Endothelial cell of umbilical vein (primary cell): Measurements from ENCODE around the gene CAND2. TPM values are rescaled to one million over a fixed set of nuclear protein-coding genes. Genes with fewer than 3 reads are reported as not detected.

ENCODE experiments used
- BruUV-seq: library from RNA; stranded (reverse); fragments of 400-500 nt; replicated peaks from 2 replicates; lab custom pipeline; 2021; lab: Mats Ljungman, UMichigan
- CTCF ChIA-PET: fragments of 300-600, 350-600 bp; sonication (Branson Sonifier 250); formaldehyde crosslinking; loops from one replicate; lab custom pipeline; 2021; ENCODE audit warnings: antibody characterized with exemption, inconsistent platforms; lab: Charles Lee
- POLR2A ChIA-PET: fragments of 300-600, 350-600 bp; sonication (Branson Sonifier 250); formaldehyde crosslinking; loops from one replicate; lab custom pipeline; 2021; ENCODE audit warnings: antibody characterized with exemption, inconsistent platforms; lab: Charles Lee
- DNase-seq: peaks from one replicate; pipeline ENCODE4 v3.0.0-alpha.2; 2011; ENCODE audit warnings: low read depth, low spot score
- FAIRE-seq: peaks from 2 replicates; lab custom pipeline; 2011; peaks lifted over from hg19 to GRCh38; lab: Jason Lieb, UNC
- H2AFZ ChIP-seq: 2 replicates; pipeline ENCODE4 v1.6.0; 2012; ENCODE audit warnings: low read depth, low read length, control low read depth, inconsistent platforms
- H3K27ac ChIP-seq: 2 replicates; pipeline ENCODE4 v1.5.1; 2011; ENCODE audit warnings: low read depth, mild to moderate bottlenecking, control low read depth, low read length, moderate library complexity; ENCODE audit not compliant: insufficient read depth
- H3K27me3 ChIP-seq, 2 experiments: 2 replicates each; pipeline versions ENCODE4 v1.6.0 to v1.6.1; 2011; ENCODE audit warnings: low read length in 2 of 2, mixed read lengths in 1 of 2; ENCODE audit not compliant: control insufficient read depth in 2 of 2, insufficient read depth in 2 of 2
- H3K36me3 ChIP-seq, 2 experiments: 2 replicates in 1 of 2; 3 replicates in 1 of 2; pipeline ENCODE4 v1.5.1; 2011; ENCODE audit warnings: low read length in 2 of 2, mild to moderate bottlenecking in 1 of 2, moderate library complexity in 1 of 2; ENCODE audit not compliant: control insufficient read depth in 2 of 2, insufficient read depth in 2 of 2; ENCODE audit errors: extremely low read depth in 1 of 2
- H3K4me1 ChIP-seq: 3 replicates; pipeline ENCODE4 v1.5.1; 2011; ENCODE audit warnings: mild to moderate bottlenecking, low read length; ENCODE audit not compliant: control insufficient read depth, insufficient read depth; ENCODE audit errors: extremely low read depth
- H3K4me2 ChIP-seq: 2 replicates; pipeline ENCODE4 v1.6.1; 2011; ENCODE audit warnings: low read length, control low read depth, mixed read lengths; ENCODE audit not compliant: insufficient read depth
- H3K4me3 ChIP-seq, 3 experiments: fragments of 200-600 bp in 1 of 3; sonication (generic), shearing (Covaris generic) in 1 of 3; replicated peaks in 1 of 3; 2 replicates each; pipeline ENCODE4 v1.5.1; 2011 to 2016; ENCODE audit warnings: control low read depth in 3 of 3, low read length in 3 of 3, mild to moderate bottlenecking in 2 of 3, inconsistent platforms in 1 of 3, low read depth in 1 of 3, moderate library complexity in 1 of 3; ENCODE audit not compliant: insufficient read depth in 1 of 3
- H3K79me2 ChIP-seq: 2 replicates; pipeline ENCODE4 v1.6.0; 2012; ENCODE audit warnings: low read length, inconsistent platforms; ENCODE audit not compliant: control insufficient read depth, insufficient read depth
- H3K9ac ChIP-seq: replicated peaks from 2 replicates; pipeline ENCODE3; 2011; ENCODE audit warnings: low read length, control low read depth; ENCODE audit not compliant: insufficient read depth; ENCODE audit errors: extremely low read depth
- H3K9me1 ChIP-seq: replicated peaks from 3 replicates; pipeline ENCODE4 v1.6.0; 2011; ENCODE audit warnings: mild to moderate bottlenecking, low read length; ENCODE audit not compliant: control insufficient read depth, insufficient read depth; ENCODE audit errors: extremely low read depth
- H3K9me3 ChIP-seq: replicated peaks from 2 replicates; pipeline ENCODE4 v1.5.1; 2012; ENCODE audit warnings: low read length, inconsistent platforms; ENCODE audit not compliant: control insufficient read depth, insufficient read depth
- H4K20me1 ChIP-seq: replicated peaks from 2 replicates; pipeline ENCODE3; 2011; ENCODE audit warnings: mild to moderate bottlenecking, low read length; ENCODE audit not compliant: control insufficient read depth, insufficient read depth; ENCODE audit errors: extremely low read depth
- EZH2 ChIP-seq: IDR thresholded peaks from 2 replicates; pipeline ENCODE4 v1.6.1; 2012; ENCODE audit warnings: borderline replicate concordance, low read depth, mild to moderate bottlenecking, moderate library complexity, low read length, inconsistent platforms; ENCODE audit not compliant: severe bottlenecking
- FOS ChIP-seq: IDR thresholded peaks from 2 replicates; pipeline ENCODE4 v1.6.1; 2011; ENCODE audit warnings: mild to moderate bottlenecking, low read length, moderate library complexity, borderline replicate concordance; ENCODE audit not compliant: insufficient read depth
- GATA2 ChIP-seq: IDR thresholded peaks from 2 replicates; pipeline ENCODE4 v1.7.0; 2011; ENCODE audit warnings: low read depth, mild to moderate bottlenecking, moderate library complexity, mixed read lengths, low read length; ENCODE audit not compliant: insufficient read length, insufficient read depth
- JUN ChIP-seq: IDR thresholded peaks from 2 replicates; pipeline ENCODE4 v1.6.1; 2011; ENCODE audit warnings: borderline replicate concordance, low read depth; ENCODE audit not compliant: insufficient read length, insufficient read depth
- MAX ChIP-seq: IDR thresholded peaks from 2 replicates; pipeline ENCODE4 v1.6.1; 2011; ENCODE audit not compliant: insufficient read depth, insufficient read length
- MYC ChIP-seq: IDR thresholded peaks from one replicate; pipeline ENCODE4 v1.6.1; 2011; ENCODE audit warnings: mild to moderate bottlenecking, low read depth, low read length
- POLR2A ChIP-seq: IDR thresholded peaks from 2 replicates; pipeline ENCODE4 v1.6.1; 2012; ENCODE audit warnings: low read depth, mild to moderate bottlenecking, control low read depth, low read length
- POLR2AphosphoS5 ChIP-seq: IDR thresholded peaks from 2 replicates; pipeline ENCODE4 v1.6.1; 2012; ENCODE audit warnings: low read depth, mild to moderate bottlenecking, control low read depth, low read length, moderate library complexity; ENCODE audit not compliant: insufficient read depth
- dilution Hi-C: fragments of 300-500 bp; cut with MboI; formaldehyde crosslinking; loops from one replicate; pipeline ENCODE4 v1.15.0; 2019; ENCODE audit warnings: low sequenced_read_pairs; ENCODE audit not compliant: extremely low pct_ligation_motif_present
- intact Hi-C: fragments of 100-400 bp; cut with micrococcal nuclease; formaldehyde crosslinking; loops from one replicate; pipeline ENCODE4 v1.10.0; 2022
- polyA plus RNA-seq, 4 experiments: library from polyadenylated mRNA; depleted of rRNA in 3 of 4; stranded (reverse) in 3 of 4; unstranded in 1 of 4; fragments of >200 nt; gene quantifications; 2 replicates each; pipeline versions ENCODE4 v1.2.1 to v1.2.3, GENCODE V29; 2011 to 2012; ENCODE audit warnings: missing spikeins in 1 of 4
- total RNA-seq: library from RNA; stranded (reverse); gene quantifications from 2 replicates; pipeline ENCODE4 v1.2.3, GENCODE V29; 2021
- TF ChIP-seq, protein P1 (sequence below), 2 donors: IDR thresholded peaks; 1 replicate in 1 of 2; 2 replicates in 1 of 2; pipeline ENCODE4 v1.5.1; 2011; ENCODE audit warnings: low read length in 2 of 2, mild to moderate bottlenecking in 2 of 2, moderate library complexity in 2 of 2, control low read depth in 1 of 2, inconsistent platforms in 1 of 2, low read depth in 1 of 2; ENCODE audit not compliant: insufficient read depth in 1 of 2; ENCODE audit errors: extremely low read depth in 1 of 2

Gene CAND2
- total and polyA plus RNA-seq, 2 donors (not counting 3 experiments of a cell fraction or from before 2014, with no cell fraction given): 7.1 to 11.0 TPM

DNA sequence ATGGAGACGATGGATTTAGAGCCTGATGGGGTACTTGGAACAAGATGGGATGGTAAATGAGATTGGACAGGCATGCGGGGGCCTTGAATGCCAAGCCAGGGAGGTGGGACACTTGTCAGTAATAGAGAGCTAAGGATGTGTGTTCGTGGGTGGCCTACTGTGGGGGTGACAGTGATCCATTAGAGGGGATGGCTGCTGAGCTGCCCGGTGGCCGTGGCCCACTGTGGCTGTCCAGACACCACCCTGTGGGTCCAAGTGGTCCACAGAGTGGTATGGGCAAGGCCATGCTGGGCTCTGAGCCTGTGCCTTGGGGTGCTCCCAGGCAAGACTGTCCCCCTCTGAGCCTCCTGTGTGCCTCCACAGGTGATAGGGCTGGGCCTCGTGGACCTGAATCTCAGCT lies 17.5 kb downstream of the CAND2 start:
- TF ChIP-seq POLR2A (no peak), EZH2 (no peak)
- TF ChIP-seq, protein P1, sequence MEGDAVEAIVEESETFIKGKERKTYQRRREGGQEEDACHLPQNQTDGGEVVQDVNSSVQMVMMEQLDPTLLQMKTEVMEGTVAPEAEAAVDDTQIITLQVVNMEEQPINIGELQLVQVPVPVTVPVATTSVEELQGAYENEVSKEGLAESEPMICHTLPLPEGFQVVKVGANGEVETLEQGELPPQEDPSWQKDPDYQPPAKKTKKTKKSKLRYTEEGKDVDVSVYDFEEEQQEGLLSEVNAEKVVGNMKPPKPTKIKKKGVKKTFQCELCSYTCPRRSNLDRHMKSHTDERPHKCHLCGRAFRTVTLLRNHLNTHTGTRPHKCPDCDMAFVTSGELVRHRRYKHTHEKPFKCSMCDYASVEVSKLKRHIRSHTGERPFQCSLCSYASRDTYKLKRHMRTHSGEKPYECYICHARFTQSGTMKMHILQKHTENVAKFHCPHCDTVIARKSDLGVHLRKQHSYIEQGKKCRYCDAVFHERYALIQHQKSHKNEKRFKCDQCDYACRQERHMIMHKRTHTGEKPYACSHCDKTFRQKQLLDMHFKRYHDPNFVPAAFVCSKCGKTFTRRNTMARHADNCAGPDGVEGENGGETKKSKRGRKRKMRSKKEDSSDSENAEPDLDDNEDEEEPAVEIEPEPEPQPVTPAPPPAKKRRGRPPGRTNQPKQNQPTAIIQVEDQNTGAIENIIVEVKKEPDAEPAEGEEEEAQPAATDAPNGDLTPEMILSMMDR (IDR thresholded peaks at IDR 0.05; ENCODE audit: extremely low read depth in 1 of 2, insufficient read depth in 1 of 2, low read depth in 1 of 2, low read length in 2 of 2): no peak
- ChIA-PET POLR2A (no interaction called here), CTCF (interaction anchor here (1.1 to 1.9 kb wide), 3 partner anchors 14 to 28 kb away, joined by 3 to 5 read pairs (median 4); no protein-coding TSS in a partner anchor)
- H3K9me1 ChIP-seq: no peaks in the 10 kb centered on the region
- no peak for FAIRE-seq
- H3K79me2 ChIP-seq: no peaks in the 10 kb centered on the region
- no peak overlapping the region for H3K9ac ChIP-seq
- H3K36me3 ChIP-seq: peaks cover 0 to 4% of the 10 kb centered on the region in 2 experiments
- H4K20me1 ChIP-seq: no peaks in the 10 kb centered on the region
- dilution Hi-C loops: no loop called here
- H3K4me2 ChIP-seq: no peak overlapping the region
- H3K27me3 ChIP-seq: no peaks in the 10 kb centered on the region
- intact Hi-C loops: no loop called here
- no peak overlapping the region for H3K4me3 ChIP-seq
- DNase-seq: no peak
- no peak overlapping the region for H2AFZ ChIP-seq
- H3K27ac ChIP-seq: no peak overlapping the region
- no peaks in the 10 kb centered on the region for H3K9me3 ChIP-seq
- peaks cover 8% of the 10 kb centered on the region for H3K4me1 ChIP-seq
- BruUV-seq: no TSS peak

- dilution Hi-C loops: no loop called here
- Histone ChIP-seq H2AFZ (no peak overlapping the region), H3K36me3 (peaks cover 0 to 4% of the 10 kb centered on the region in 2 experiments), H3K9me1 (no peaks in the 10 kb centered on the region), H3K27me3 (no peaks in the 10 kb centered on the region), H3K4me3 (no peak overlapping the region), H3K27ac (no peak overlapping the region), H3K4me2 (no peak overlapping the region), H4K20me1 (no peaks in the 10 kb centered on the region), H3K4me1 (peaks cover 3% of the 10 kb centered on the region), H3K9ac (no peak overlapping the region), H3K9me3 (no peaks in the 10 kb centered on the region), H3K79me2 (no peaks in the 10 kb centered on the region)
- FAIRE-seq (no peak), DNase-seq (no peak)
- POLR2A ChIA-PET: no interaction called here
- CTCF ChIA-PET: interaction anchor here (0.6 kb wide), 1 partner anchor 11 kb away, joined by 3 read pairs; no protein-coding TSS in a partner anchor
- intact Hi-C loops: no loop called here
- no peak for TF ChIP-seq FOS
- TF ChIP-seq MYC: no peak
- TF ChIP-seq POLR2A: no peak
- TF ChIP-seq MAX: no peak
- no peak for TF ChIP-seq EZH2
- TF ChIP-seq GATA2: no peak
- TF ChIP-seq JUN: no peak
- TF ChIP-seq, protein P1 (IDR thresholded peaks at IDR 0.05; ENCODE audit: extremely low read depth in 1 of 2, insufficient read depth in 1 of 2, low read depth in 1 of 2, low read length in 2 of 2): no peak
- no peak for TF ChIP-seq POLR2AphosphoS5
- BruUV-seq: no TSS peak
Measured at GRCh38 chr3:12815078-12815477, 18.6 kb downstream of the CAND2 start.
